Measurements from ENCODE around the gene CDC5L. TPM values are rescaled to one million over a fixed set of nuclear protein-coding genes. Genes with fewer than 3 reads are reported as not detected.
A peak's percentile ranks its signal among the peaks of the same experiment; 100 is the strongest.

Gene CDC5L
- total RNA-seq, 1 experiment from 2014 or later: 22.1 TPM

DNA sequence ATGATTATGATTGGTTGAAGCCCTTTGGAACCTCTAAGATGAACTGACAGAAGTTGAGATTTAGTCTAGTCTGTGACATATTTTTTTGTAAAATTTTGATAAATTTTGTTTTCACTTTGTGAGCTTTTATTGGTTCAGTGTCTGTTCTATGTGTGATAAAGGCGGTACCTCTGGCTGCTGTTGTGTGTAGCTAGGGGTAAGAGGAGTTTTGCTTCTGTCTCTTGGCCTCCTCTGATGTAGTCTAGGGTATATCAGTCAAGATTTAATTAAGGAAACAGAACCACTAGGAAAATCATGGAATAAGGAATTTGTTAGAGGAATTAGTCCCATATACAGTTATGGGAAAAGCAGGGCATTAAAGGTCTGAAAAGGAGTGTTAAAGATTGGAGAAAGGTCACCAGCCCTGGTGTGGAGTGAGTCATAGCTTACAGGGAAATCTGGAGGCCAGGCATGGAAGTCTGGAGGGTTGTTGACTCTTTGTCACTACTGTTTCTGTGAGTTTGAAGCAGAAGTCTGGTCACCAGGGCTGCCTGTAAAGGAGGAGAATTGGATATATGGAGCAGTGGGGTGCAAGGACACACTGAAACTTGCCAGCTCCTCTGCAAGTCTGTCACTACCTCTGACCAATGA, 28.5 kb downstream of the CDC5L start:
- no peak for DNase-seq
- H3K4me3 ChIP-seq (ENCODE audit: insufficient read depth, low read depth, low read length): no peak overlapping the region
- peaks cover 7% of the 10 kb centered on the region for H3K36me3 ChIP-seq (replicated peaks; ENCODE audit: control insufficient read depth, insufficient read depth, low read length)
- H3K27me3 ChIP-seq (ENCODE audit: control insufficient read depth, insufficient read depth, low read length): no peaks in the 10 kb centered on the region

DNA sequence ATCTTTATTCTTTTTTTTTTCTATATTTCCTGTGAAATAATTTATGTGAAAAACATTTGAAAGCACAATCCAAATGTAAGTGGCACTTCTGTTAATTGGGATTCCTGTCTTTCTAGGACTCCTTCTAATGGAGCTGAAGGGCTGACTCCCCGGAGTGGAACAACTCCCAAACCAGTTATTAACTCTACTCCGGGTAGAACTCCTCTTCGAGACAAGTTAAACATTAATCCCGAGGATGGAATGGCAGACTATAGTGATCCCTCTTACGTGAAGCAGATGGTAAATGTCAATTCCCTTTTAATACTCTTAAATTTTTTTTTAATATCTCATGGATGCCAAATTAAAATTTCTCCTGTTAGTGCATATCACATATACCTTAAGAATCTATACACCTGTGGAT, 35.0 kb downstream of the CDC5L start:
- Histone ChIP-seq H3K36me3 (replicated peaks; ENCODE audit: control insufficient read depth, insufficient read depth, low read length) (peaks cover 7% of the 10 kb centered on the region), H3K27me3 (ENCODE audit: control insufficient read depth, insufficient read depth, low read length) (no peaks in the 10 kb centered on the region), H3K4me3 (ENCODE audit: insufficient read depth, low read depth, low read length) (no peak overlapping the region)
- DNase-seq: no peak

DNA sequence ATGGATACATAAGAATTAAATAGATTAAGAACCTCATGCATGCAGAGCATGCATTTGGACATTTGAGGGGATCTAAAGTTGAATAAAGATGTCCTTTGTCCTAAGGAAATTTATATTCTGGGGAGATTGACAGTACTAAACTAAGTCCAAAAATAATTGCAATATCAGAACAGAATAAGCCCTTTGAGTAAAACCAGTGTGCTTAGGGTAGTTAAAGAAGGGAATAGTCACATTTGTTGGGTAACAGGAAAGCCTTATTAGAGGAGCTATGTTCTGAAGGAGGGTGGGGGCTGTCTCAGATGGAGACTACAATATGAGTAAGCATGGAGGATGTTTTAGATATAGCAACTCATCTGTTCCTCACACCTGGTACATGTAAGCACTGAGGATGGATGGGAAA, 35.8 kb downstream of the CDC5L start:
- no peak overlapping the region for H3K4me3 ChIP-seq (ENCODE audit: insufficient read depth, low read depth, low read length)
- DNase-seq: no peak
- no peaks in the 10 kb centered on the region for H3K27me3 ChIP-seq (ENCODE audit: control insufficient read depth, insufficient read depth, low read length)
- H3K36me3 ChIP-seq (replicated peaks; ENCODE audit: control insufficient read depth, insufficient read depth, low read length): peaks cover 7% of the 10 kb centered on the region

DNA sequence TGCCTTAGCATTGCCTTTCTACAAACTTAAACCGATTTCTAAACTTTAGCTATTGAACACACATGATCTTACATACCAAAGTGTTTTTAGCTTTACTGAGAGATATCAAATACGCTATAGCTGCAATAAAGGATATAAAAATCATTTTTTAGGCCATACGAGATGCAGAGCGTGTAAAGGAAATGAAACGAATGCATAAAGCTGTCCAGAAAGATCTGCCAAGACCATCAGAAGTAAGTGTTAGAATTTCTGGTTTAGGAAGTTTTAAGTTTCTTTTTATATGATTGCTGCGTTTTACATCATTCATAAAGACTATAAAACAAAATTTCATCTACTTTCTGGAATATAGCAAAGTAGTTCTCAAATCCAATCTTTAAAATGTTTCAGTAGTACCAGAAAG, 38.4 kb downstream of the CDC5L start:
- no peak for DNase-seq
- Histone ChIP-seq H3K4me3 (ENCODE audit: insufficient read depth, low read depth, low read length) (no peak overlapping the region), H3K27me3 (ENCODE audit: control insufficient read depth, insufficient read depth, low read length) (no peaks in the 10 kb centered on the region), H3K36me3 (replicated peaks; ENCODE audit: control insufficient read depth, insufficient read depth, low read length) (peaks cover 5% of the 10 kb centered on the region)

DNA sequence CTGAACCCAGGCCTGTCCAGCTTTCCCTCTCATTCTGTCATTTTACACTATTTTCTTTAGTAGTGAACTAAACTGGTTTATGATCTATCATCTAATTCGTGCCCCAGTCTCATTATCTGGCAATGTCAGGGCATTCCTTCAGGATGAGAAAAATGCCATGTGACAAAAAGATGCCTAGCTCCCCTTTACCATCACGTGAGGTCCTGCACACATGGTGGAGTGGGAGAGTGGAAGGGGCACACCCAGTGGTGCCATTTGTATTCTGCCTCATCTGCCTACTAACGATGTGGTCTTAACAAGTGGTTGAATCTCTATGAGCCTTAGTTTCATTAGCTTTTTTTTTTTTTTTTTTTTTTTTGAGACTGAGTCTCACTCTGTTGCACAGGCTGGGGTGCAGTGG, 41.2 kb downstream of the CDC5L start:
- peaks cover 2% of the 10 kb centered on the region for H3K36me3 ChIP-seq (replicated peaks; ENCODE audit: control insufficient read depth, insufficient read depth, low read length)
- no peak for DNase-seq
- no peak overlapping the region for H3K4me3 ChIP-seq (ENCODE audit: insufficient read depth, low read depth, low read length)

DNA sequence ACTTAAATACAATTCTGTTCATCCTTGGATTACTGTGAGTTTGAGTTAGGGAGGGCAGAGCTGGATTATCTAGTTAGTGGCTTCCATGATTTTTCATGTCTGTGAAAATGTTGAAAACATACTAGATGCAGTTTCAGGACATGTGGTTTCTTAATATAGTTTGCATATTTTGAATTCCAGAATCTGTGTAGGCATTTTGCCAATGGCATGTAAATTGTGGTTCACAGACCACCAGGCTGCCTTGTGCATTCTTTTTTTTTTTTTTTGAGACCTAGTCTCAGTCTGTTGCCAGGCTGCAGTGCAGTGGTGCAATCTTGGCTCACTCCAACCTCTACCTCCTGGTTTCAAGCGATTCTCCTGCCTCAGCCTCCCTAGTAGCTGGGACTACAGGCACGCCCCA, 42.8 kb downstream of the CDC5L start:
- no peak for DNase-seq
- no peak overlapping the region for H3K4me3 ChIP-seq (ENCODE audit: insufficient read depth, low read depth, low read length)
- H3K27me3 ChIP-seq (ENCODE audit: control insufficient read depth, insufficient read depth, low read length): no peaks in the 10 kb centered on the region
- peaks cover under 1% of the 10 kb centered on the region for H3K36me3 ChIP-seq (replicated peaks; ENCODE audit: control insufficient read depth, insufficient read depth, low read length)

More for the DNA sequence above, 41.2 kb downstream of the CDC5L start:
- no peaks in the 10 kb centered on the region for H3K27me3 ChIP-seq (ENCODE audit: control insufficient read depth, insufficient read depth, low read length)

DNA sequence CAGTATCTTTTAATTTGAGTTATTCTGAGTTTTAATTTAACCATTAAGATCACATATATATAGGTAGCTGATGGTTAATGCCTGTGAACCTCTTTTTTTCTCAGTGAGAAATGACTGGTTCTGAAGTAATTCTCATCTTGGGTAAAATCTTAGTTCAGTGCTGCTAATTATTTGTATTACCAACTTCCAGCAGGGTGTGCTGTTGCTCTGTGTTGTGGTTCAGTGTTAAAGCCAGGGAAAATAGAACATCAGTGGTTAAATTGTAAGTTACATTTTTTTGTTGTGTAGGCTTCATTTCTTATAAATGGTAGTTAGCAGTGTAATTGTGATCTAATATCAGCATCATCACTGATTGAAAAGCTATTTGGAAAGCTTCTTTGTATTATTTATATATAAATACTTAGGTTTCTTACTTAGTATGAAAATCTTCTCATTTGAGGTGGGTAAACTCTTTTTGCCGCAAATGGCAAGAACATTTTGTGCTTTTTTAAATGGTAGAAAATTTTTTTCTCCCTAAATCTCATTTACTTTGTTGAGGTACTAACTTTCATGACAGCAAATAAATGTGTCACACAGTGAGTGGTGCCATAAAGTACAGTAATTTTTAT, 43.7 kb downstream of the CDC5L start:
- Histone ChIP-seq H3K4me3 (ENCODE audit: insufficient read depth, low read depth, low read length) (no peak overlapping the region), H3K27me3 (ENCODE audit: control insufficient read depth, insufficient read depth, low read length) (no peaks in the 10 kb centered on the region), H3K36me3 (replicated peaks; ENCODE audit: control insufficient read depth, insufficient read depth, low read length) (no peaks in the 10 kb centered on the region; the same call in none of the 2 replicates)
- peak; percentile 29 for DNase-seq

DNA sequence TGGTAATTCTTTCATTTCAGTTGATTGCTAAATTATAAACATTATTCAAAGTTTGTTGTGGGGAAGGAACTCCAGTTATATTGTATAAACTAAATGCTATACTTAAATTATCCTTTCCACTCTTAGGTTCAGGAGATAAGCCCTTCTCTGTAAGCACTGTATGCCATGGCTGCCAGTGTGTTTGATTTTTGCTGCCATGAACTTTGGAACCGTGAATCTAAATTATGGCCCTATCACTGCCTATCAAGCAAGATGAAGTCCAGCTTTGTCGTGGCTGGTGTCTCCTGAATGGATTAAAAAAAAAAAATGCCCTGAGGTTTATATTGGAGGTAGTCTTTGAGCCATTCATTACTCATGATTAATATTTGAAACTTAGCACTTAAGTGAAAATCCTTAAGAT, 44.7 kb downstream of the CDC5L start:
- H3K27me3 ChIP-seq (ENCODE audit: control insufficient read depth, insufficient read depth, low read length): no peaks in the 10 kb centered on the region
- H3K36me3 ChIP-seq (replicated peaks; ENCODE audit: control insufficient read depth, insufficient read depth, low read length): no peaks in the 10 kb centered on the region; the same call in none of the 2 replicates
- H3K4me3 ChIP-seq (ENCODE audit: insufficient read depth, low read depth, low read length): no peak overlapping the region
- no peak for DNase-seq

DNA sequence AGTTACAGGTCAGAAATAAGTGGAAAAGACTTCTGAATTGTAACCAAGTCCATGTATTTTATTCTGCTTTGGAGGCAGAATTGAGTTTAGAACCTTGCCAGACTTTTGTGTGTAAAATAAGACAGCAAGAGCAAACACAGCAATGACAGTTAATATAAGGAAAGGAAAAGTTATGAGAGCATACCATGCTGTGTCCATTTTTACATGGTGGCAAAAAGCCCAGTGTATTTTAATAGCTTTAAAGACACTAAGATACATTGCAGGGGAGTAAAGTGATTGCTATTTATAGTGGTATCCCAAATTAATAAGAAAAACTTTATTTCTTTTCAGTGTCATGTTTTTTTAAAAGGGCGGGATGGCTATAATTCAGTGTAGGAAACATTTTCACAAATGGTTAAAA, 45.2 kb downstream of the CDC5L start:
- Histone ChIP-seq H3K4me3 (ENCODE audit: insufficient read depth, low read depth, low read length) (no peak overlapping the region), H3K36me3 (replicated peaks; ENCODE audit: control insufficient read depth, insufficient read depth, low read length) (no peaks in the 10 kb centered on the region; the same call in none of the 2 replicates), H3K27me3 (ENCODE audit: control insufficient read depth, insufficient read depth, low read length) (no peaks in the 10 kb centered on the region)
- no peak for DNase-seq

DNA sequence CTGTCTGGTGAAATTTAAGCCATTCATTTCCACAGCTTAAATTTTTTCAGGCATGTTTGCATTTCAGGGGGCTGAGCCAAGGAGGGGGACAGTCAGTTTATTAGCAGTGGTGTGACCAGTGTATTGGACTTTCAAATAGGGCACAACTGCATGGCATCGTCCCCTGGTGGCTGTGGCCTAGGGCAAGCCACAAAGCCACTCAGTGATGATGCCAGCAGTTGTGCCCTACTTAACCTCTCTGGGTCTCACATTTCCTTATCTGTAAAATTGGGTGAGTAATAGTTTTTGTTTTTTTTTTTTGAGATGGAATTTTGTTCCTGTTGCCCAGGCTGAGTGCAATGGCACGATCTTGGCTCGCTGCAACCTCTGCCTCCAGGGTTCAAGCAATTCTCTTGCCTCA, 48.0 kb downstream of the CDC5L start:
- H3K27me3 ChIP-seq (ENCODE audit: control insufficient read depth, insufficient read depth, low read length): no peaks in the 10 kb centered on the region
- no peak for DNase-seq
- no peaks in the 10 kb centered on the region; the same call in 1 of the 2 replicates for H3K36me3 ChIP-seq (replicated peaks; ENCODE audit: control insufficient read depth, insufficient read depth, low read length)
- H3K4me3 ChIP-seq (ENCODE audit: insufficient read depth, low read depth, low read length): no peak overlapping the region

DNA sequence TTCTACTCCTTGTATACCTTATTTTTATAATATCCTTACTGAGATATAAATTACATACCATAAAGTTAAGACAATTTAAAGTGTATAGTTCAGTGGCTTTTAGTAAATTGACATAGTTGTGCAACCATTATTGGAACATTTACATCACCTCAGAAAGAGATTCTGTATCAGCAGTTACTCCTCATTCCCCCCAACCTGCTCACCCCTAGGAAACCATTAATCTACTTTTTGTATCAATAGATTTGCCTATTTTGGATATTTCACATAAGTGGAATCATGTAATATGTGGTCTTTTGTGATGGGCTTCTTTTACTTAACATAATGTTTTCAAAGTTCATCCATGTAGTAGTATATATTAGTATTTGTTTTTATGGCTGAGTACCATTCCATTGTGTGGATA, 51.3 kb downstream of the CDC5L start:
- Histone ChIP-seq H3K36me3 (replicated peaks; ENCODE audit: control insufficient read depth, insufficient read depth, low read length) (no peaks in the 10 kb centered on the region), H3K4me3 (ENCODE audit: insufficient read depth, low read depth, low read length) (no peak overlapping the region), H3K27me3 (ENCODE audit: control insufficient read depth, insufficient read depth, low read length) (no peaks in the 10 kb centered on the region)
- DNase-seq: no peak

DNA sequence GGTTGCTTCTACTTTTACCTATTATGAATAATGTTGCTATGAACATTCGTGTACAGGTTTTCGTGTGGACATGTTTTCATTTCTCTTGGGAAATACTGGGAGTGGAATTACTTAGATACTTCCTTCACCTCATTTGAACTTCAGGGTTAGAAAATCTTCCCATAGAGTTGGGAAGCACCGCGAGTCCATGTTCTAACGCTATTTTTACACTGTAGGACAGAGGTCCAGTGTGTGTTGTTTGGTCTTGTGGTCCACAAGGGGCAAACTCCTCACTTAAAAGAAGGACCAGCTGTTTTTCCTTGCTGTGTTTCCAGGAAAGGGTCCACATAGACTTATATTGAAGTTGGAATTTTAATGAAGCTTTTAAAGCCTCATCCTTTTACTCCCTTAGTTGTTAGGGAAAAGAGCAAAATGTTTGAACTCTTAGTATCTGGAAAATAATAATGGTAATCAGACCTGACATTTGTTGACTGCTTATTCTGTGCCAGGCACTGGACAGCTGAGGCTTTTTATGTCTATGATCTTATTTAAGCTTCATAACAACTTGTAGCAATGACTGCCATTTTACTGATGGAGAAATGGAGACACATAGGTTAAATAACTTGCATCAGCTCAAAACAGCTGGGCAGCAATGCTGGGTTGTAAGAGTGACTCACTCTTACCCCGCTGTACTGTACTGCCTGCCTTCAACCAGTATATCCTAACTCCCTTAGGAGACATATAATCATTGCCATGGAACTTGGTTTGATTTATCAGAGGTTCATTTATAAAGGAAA, 52.0 kb downstream of the CDC5L start:
- Histone ChIP-seq H3K4me3 (ENCODE audit: insufficient read depth, low read depth, low read length) (no peak overlapping the region), H3K36me3 (replicated peaks; ENCODE audit: control insufficient read depth, insufficient read depth, low read length) (no peaks in the 10 kb centered on the region), H3K27me3 (ENCODE audit: control insufficient read depth, insufficient read depth, low read length) (no peaks in the 10 kb centered on the region)
- DNase-seq: no peak

DNA sequence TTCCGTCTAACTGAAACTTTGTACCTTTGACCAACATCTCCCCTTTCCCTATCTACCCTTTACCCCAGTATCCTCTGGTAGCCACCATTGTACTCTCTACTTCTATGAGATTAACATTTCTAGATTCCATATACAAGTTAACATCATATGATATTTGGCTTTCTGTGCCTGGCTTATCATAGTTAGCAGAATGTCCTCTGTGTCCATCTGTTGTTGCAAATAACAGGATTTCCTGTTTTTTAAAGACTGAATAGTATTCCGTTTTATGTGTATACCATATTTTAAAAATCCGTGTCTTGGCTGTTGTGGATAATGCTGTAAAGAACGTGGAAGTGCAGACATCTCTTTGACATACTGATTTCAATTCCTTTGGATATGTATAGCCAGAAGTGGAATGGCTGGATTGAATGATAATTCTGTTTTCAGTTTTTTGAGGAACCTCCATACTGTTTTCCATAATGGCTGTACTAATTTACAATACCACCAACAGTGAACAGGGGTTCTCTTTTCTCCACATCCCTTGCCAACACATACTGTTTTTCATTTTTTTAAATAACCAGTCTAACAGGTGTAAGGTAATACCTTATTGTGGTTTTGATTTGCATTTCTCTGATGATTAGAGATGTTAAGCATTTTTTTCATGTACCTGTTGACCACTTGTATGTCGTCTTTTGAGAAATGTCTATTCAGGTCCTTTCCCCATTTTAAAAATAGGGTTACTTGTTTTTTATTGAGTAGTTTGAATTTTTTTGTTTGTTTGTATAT, 53.8 kb downstream of the CDC5L start:
- Histone ChIP-seq H3K4me3 (ENCODE audit: insufficient read depth, low read depth, low read length) (no peak overlapping the region), H3K27me3 (ENCODE audit: control insufficient read depth, insufficient read depth, low read length) (no peaks in the 10 kb centered on the region), H3K36me3 (replicated peaks; ENCODE audit: control insufficient read depth, insufficient read depth, low read length) (peaks cover 3% of the 10 kb centered on the region)
- DNase-seq: no peak

DNA sequence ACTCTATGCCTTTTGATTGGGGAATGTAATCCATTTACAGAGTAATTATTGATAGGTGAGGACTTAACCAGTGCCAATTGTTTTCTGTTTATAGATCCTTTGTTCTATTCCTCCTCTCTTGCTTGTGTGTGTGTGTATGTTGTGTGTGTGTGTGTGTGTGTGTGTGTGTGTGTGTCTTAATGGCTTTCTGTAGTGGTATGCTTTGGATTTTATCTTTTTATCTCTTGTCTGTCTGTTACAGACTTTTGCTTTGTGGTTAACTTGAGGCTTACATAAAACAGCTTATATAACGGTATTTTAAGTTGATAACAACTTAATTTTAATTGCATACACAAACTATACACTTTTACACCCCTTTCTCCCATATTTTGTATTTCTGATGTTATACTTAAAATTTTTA, 54.7 kb downstream of the CDC5L start:
- Histone ChIP-seq H3K4me3 (ENCODE audit: insufficient read depth, low read depth, low read length) (no peak overlapping the region), H3K36me3 (replicated peaks; ENCODE audit: control insufficient read depth, insufficient read depth, low read length) (peaks cover 3% of the 10 kb centered on the region), H3K27me3 (ENCODE audit: control insufficient read depth, insufficient read depth, low read length) (no peaks in the 10 kb centered on the region)
- DNase-seq: no peak

Data from H7 (cell line).